MCF 10A (cell line): Measurements from ENCODE around the gene CIP2A. TPM values are rescaled to one million over a fixed set of nuclear protein-coding genes. Genes with fewer than 3 reads are reported as not detected.

Experiments used
- BruUV-seq: library from RNA; stranded (reverse); fragments of 400-500 nt; replicated peaks from 2 replicates; lab custom pipeline; 2021; lab: Mats Ljungman, UMichigan
- CTCF ChIA-PET: fragments of 300-600 bp; sonication (Branson Sonifier 250); formaldehyde crosslinking; extraction: SDS; loops from one replicate; lab custom pipeline; 2021; ENCODE audit warnings: antibody characterized with exemption, inconsistent platforms; lab: Yijun Ruan, JAX
- POLR2A ChIA-PET: fragments of 300-600, 350-650 bp; sonication (Branson Sonifier 250); formaldehyde crosslinking; extraction: SDS; loops from one replicate; lab custom pipeline; 2020; ENCODE audit warnings: antibody characterized with exemption, inconsistent platforms; lab: Yijun Ruan, JAX
- DNase-seq: peaks from one replicate; pipeline ENCODE4 v3.0.0-alpha.2; 2018; ENCODE audit not compliant: unreplicated experiment
- H3K27ac Mint-ChIP-seq: one replicate; pipeline ENCODE4 v1.8.0; 2022; ENCODE audit warnings: mild to moderate bottlenecking, low read depth, mixed read lengths; ENCODE audit not compliant: unreplicated experiment
- H3K27me3 Mint-ChIP-seq: one replicate; pipeline ENCODE4 v1.8.0; 2022; ENCODE audit warnings: mixed read lengths; ENCODE audit not compliant: insufficient read depth, unreplicated experiment
- H3K36me3 Mint-ChIP-seq: one replicate; pipeline ENCODE4 v1.8.0; 2022; ENCODE audit warnings: mild to moderate bottlenecking, moderate library complexity, mixed read lengths; ENCODE audit not compliant: insufficient read depth, unreplicated experiment
- H3K4me1 Mint-ChIP-seq: one replicate; pipeline ENCODE4 v1.8.0; 2022; ENCODE audit warnings: mixed read lengths; ENCODE audit not compliant: insufficient read depth, unreplicated experiment
- H3K4me3 Mint-ChIP-seq: one replicate; pipeline ENCODE4 v1.8.0; 2022; ENCODE audit warnings: mild to moderate bottlenecking, moderate library complexity, mixed read lengths; ENCODE audit not compliant: unreplicated experiment
- H3K9me3 Mint-ChIP-seq: one replicate; pipeline ENCODE4 v1.8.0; 2022; ENCODE audit warnings: mixed read lengths; ENCODE audit not compliant: unreplicated experiment
- intact Hi-C: fragments of 100-400 bp; cut with micrococcal nuclease; formaldehyde crosslinking; loops from 2 replicates; pipeline ENCODE4 v1.14.1; 2022
- total RNA-seq: library from RNA; stranded (reverse); gene quantifications from 2 replicates; pipeline ENCODE4 v1.2.3, GENCODE V29; 2022
- TF ChIP-seq, protein P1 (sequence below): fragments of 200-600 bp; IDR thresholded peaks from one replicate; pipeline ENCODE4 v1.8.0; 2022; ENCODE audit warnings: antibody characterized with exemption, mild to moderate bottlenecking; ENCODE audit not compliant: unreplicated experiment

The CIP2A gene
- total RNA-seq, 1 experiment from 2014 or later, result 23.9 TPM

DNA sequence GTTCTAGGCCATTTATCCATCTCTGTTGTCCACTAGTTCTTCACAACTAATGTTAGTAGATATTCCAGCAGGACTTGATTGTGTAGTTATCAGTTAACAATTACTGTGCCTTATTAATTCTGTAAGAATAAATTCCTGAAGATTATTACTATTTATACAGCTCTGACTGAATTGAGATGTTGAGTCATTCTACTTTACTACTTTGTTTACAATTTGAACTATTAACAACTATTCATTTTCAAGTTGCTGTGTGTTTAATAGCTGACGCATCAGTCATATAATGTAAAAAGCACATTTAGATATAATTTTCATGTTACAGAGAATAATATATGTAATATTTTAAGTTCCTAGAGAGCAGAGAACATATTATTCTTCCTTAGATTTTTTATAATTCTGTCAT is 21.4 kb upstream of the CIP2A start:
- CTCF ChIA-PET, result no interaction called here
- H3K4me3 Mint-ChIP-seq, result no peak overlapping the region
- DNase-seq, result no peak
- H3K4me1 Mint-ChIP-seq, result no peaks in the 10 kb centered on the region
- no peaks in the 10 kb centered on the region for H3K27me3 Mint-ChIP-seq
- intact Hi-C loops, result no loop called here
- BruUV-seq, result no TSS peak
- POLR2A ChIA-PET, result no interaction called here
- H3K27ac Mint-ChIP-seq, result no peak overlapping the region
- TF ChIP-seq, protein P1, sequence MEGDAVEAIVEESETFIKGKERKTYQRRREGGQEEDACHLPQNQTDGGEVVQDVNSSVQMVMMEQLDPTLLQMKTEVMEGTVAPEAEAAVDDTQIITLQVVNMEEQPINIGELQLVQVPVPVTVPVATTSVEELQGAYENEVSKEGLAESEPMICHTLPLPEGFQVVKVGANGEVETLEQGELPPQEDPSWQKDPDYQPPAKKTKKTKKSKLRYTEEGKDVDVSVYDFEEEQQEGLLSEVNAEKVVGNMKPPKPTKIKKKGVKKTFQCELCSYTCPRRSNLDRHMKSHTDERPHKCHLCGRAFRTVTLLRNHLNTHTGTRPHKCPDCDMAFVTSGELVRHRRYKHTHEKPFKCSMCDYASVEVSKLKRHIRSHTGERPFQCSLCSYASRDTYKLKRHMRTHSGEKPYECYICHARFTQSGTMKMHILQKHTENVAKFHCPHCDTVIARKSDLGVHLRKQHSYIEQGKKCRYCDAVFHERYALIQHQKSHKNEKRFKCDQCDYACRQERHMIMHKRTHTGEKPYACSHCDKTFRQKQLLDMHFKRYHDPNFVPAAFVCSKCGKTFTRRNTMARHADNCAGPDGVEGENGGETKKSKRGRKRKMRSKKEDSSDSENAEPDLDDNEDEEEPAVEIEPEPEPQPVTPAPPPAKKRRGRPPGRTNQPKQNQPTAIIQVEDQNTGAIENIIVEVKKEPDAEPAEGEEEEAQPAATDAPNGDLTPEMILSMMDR, result no peak
- no peaks in the 10 kb centered on the region for H3K9me3 Mint-ChIP-seq
- H3K36me3 Mint-ChIP-seq, result no peaks in the 10 kb centered on the region

DNA sequence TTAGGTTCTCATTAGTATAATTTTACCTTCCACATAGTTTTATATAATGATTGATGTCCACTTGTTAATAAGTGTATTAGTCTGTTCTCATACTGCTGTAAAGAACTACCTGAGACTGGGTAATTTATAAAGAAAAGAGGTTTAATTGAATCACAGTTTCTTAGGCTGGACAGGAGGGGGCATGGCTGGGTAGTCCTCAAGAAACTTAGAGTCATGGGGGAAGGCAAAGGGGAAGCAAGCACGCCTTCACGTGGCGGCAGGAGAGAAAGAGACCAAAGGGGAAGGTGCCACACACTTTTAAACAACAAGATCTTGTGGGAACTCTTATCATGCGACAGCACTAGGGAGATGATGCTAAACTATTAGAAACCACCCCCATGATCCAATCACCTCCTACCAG is 19.5 kb upstream of the CIP2A start:
- no peak overlapping the region for H3K4me3 Mint-ChIP-seq

DNA sequence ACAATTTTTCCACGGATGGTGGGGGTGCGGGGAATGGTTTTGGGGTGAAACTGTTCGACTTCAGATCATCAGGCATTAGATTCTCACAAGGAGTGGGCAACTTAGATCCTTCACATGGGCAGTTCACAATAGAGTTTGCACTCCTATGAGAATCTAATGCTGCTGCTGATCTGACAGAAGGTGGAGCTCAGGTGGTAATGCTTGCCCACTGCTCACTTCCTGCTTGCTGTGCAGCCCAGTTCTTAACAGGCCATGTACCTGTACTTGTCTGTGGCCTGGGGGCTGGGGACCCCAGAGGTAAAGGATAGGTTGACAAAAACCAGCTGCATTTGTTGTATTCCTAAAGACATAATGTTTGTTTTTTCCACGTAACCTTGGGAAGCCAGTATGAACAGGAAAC is 16.3 kb upstream of the CIP2A start:
- no TSS peak for BruUV-seq
- no peak overlapping the region for H3K27ac Mint-ChIP-seq
- no peak overlapping the region for H3K4me3 Mint-ChIP-seq
- intact Hi-C loops, result no loop called here
- DNase-seq, result no peak
- no peaks in the 10 kb centered on the region for H3K27me3 Mint-ChIP-seq
- H3K9me3 Mint-ChIP-seq, result no peaks in the 10 kb centered on the region
- ChIA-PET CTCF (no interaction called here), POLR2A (interaction anchor here (0.9 kb wide), 1 partner anchor 14 kb away, joined by 3 read pairs; no protein-coding TSS in a partner anchor)
- no peaks in the 10 kb centered on the region for H3K36me3 Mint-ChIP-seq
- TF ChIP-seq, protein P1, result no peak
- no peaks in the 10 kb centered on the region for H3K4me1 Mint-ChIP-seq

More for the DNA sequence above, 19.5 kb upstream of the CIP2A start:
- H3K36me3 Mint-ChIP-seq, result no peaks in the 10 kb centered on the region
- ChIA-PET CTCF (no interaction called here), POLR2A (no interaction called here)
- TF ChIP-seq, protein P1, result no peak
- intact Hi-C loops, result no loop called here
- H3K27ac Mint-ChIP-seq, result no peak overlapping the region
- H3K4me1 Mint-ChIP-seq, result no peaks in the 10 kb centered on the region
- no peak for DNase-seq
- no peaks in the 10 kb centered on the region for H3K9me3 Mint-ChIP-seq
- BruUV-seq, result no TSS peak
- H3K27me3 Mint-ChIP-seq, result no peaks in the 10 kb centered on the region

DNA sequence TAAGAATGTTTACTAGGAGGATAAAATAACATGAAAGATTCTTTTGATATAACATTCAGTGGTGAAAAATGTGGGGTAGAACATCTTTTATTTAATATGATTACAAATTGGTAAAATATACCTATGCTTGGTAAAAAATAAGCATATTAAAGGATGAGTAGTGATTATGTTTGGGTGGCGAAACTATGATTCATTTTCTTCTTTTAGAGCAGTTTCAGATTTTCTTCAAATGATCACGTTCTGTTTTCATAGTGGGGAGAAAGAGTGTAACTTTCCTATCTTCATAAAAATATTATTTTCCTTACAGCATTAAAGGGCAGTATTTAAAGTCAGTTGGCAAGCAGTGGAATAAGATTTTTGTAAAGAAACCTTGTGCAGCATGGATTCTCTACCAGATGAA is 15.8 kb upstream of the CIP2A start:
- no peaks in the 10 kb centered on the region for H3K36me3 Mint-ChIP-seq
- no peak overlapping the region for H3K4me3 Mint-ChIP-seq
- no peaks in the 10 kb centered on the region for H3K9me3 Mint-ChIP-seq
- no peaks in the 10 kb centered on the region for H3K27me3 Mint-ChIP-seq
- POLR2A ChIA-PET, result interaction anchor here (1.5 kb wide), 1 partner anchor 15 kb away, joined by 6 read pairs; the partner anchor contains the start of gene DZIP3
- no peak for DNase-seq
- CTCF ChIA-PET, result no interaction called here
- H3K4me1 Mint-ChIP-seq, result no peaks in the 10 kb centered on the region
- intact Hi-C loops, result no loop called here
- no peak overlapping the region for H3K27ac Mint-ChIP-seq
- TF ChIP-seq, protein P1, result no peak
- BruUV-seq, result no TSS peak
